Epithelial cell of prostate (primary cell): Measurements from ENCODE around the gene IER5.
A peak's percentile ranks its signal among the peaks of the same experiment; 100 is the strongest.
"Not testable (repeated sequence)": the region's sequence is repeated elsewhere in the genome, so short reads cannot be mapped to it uniquely, and the experiment has no call there.

Experiments used
- DNase-seq: peaks from one replicate; pipeline ENCODE4 v3.0.0-alpha.2; 2011; ENCODE audit warnings: low read depth, low spot score
- H3K27ac ChIP-seq: fragments of 450-650 bp; 2 replicates; pipeline ENCODE4 v1.5.1; 2017; ENCODE audit warnings: mild to moderate bottlenecking

Gene IER5

GRCh38 chr1:181088079-181089016, at the start of gene IER5:
TSS of gene IER5 (plus strand) at chr1:181088700. CDS start at chr1:181088903, 203 bp downstream.
- peak within 1 kb of the TSS; percentile 92 for H3K27ac ChIP-seq
- DNase-seq: peak; percentile 88

- DNase-seq: no peak
- H3K27ac ChIP-seq: no peak overlapping the region
These were observed 48.1 kb upstream of the IER5 start for GRCh38 chr1:181040284-181040865.

- H3K27ac ChIP-seq: peak overlapping the region; percentile 88
- no peak for DNase-seq
These were observed 45.2 kb upstream of the IER5 start for GRCh38 chr1:181043025-181043888.

- H3K27ac ChIP-seq: peak overlapping the region; percentile 88
- DNase-seq: peak; percentile 86
These were observed 44.0 kb upstream of the IER5 start for GRCh38 chr1:181044449-181044966.

- not testable (repeated sequence) for H3K27ac ChIP-seq, DNase-seq
These were observed 42.6 kb upstream of the IER5 start for GRCh38 chr1:181045946-181046345.

GRCh38 chr1:181049378-181049777, 39.1 kb upstream of the IER5 start:
- H3K27ac ChIP-seq: no peak overlapping the region
- DNase-seq: no peak

GRCh38 chr1:181050922-181051321, 37.6 kb upstream of the IER5 start:
- DNase-seq: no peak
- H3K27ac ChIP-seq: peak overlapping the region; percentile 47

GRCh38 chr1:181056560-181056959, 31.9 kb upstream of the IER5 start:
- DNase-seq: no peak
- no peak overlapping the region for H3K27ac ChIP-seq

GRCh38 chr1:181057079-181057478, 31.4 kb upstream of the IER5 start:
- no peak overlapping the region for H3K27ac ChIP-seq
- no peak for DNase-seq

- no peak overlapping the region for H3K27ac ChIP-seq
- DNase-seq: no peak
These were observed 29.1 kb upstream of the IER5 start for GRCh38 chr1:181059435-181059834.

GRCh38 chr1:181060066-181060465, 28.4 kb upstream of the IER5 start:
- no peak overlapping the region for H3K27ac ChIP-seq

GRCh38 chr1:181060947-181061346, 27.6 kb upstream of the IER5 start:
- DNase-seq: not testable (repeated sequence)

More at GRCh38 chr1:181060066-181060465, 28.4 kb upstream of the IER5 start:
- DNase-seq: no peak

GRCh38 chr1:181061487-181061886, 27.0 kb upstream of the IER5 start:
- DNase-seq: no peak
- no peak overlapping the region for H3K27ac ChIP-seq

More at GRCh38 chr1:181060947-181061346, 27.6 kb upstream of the IER5 start:
- not testable (repeated sequence) for H3K27ac ChIP-seq

GRCh38 chr1:181061891-181062835, 26.3 kb upstream of the IER5 start:
- DNase-seq: no peak
- H3K27ac ChIP-seq: no peak overlapping the region

GRCh38 chr1:181062836-181063428, 25.6 kb upstream of the IER5 start:
- DNase-seq: no peak
- no peak overlapping the region for H3K27ac ChIP-seq

- DNase-seq: no peak
- H3K27ac ChIP-seq: no peak overlapping the region
These were observed 24.4 kb upstream of the IER5 start for GRCh38 chr1:181064011-181064623.

- no peak overlapping the region for H3K27ac ChIP-seq
- DNase-seq: no peak
These were observed 23.8 kb upstream of the IER5 start for GRCh38 chr1:181064702-181065101.

GRCh38 chr1:181073638-181074037, 14.9 kb upstream of the IER5 start:
- peak; percentile 60 for DNase-seq
- peak overlapping the region; percentile 47 for H3K27ac ChIP-seq
